Eye (tissue), 1 donor: ENCODE data around the gene AGAP4.
A peak's percentile ranks its signal among the peaks of the same experiment; 100 is the strongest.
"Not testable (repeated sequence)": the region's sequence is repeated elsewhere in the genome, so short reads cannot be mapped to it uniquely, and the experiment has no call there.

ENCODE experiments used
- DNase-seq: peaks from one replicate; pipeline ENCODE4 v3.0.0-alpha.2; 2015

The AGAP4 gene

DNA sequence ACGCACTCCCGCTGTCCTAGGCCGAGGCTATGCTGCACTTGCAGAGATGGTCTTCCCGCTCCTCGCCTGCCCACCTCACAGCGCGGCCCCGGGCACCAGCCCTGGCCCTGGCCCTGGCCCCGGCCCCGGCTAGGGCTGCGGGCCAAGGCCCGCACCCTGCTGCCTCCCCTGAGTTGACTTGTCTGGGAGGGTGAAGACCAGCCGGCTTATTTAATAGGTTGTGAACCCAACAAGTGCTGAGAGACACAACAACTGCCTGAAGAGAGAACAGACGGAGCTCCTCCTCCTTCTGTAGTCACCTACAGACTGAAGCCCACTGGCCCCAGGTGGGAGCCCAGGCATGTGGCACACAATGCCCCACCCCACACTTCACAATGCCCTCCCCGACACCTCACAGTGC is at the start of gene AGAP4:
Gene AGAP4 (minus strand): TSS at position 101 of the 400 bp plus-strand sequence. CDS start 153 bp downstream, outside the sequence.
- DNase-seq = not testable (repeated sequence)

DNA sequence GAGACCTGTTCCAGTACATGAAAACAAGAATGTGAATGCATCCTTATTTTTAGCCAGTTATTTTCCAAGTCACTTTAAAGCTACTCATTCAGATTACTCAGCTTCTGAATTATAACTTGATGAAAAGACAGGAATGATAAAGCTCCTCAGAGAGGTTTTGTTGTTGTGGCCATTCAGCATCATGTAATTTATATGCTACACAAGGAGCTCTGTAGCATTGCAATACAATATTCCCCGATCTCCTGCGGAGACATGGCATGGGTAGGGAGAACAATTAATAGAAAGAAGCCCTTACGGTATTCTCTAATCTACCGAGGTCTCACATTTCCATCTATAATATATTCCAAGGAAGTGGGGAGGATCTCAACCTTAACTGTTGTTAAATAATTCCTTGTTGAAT is 43.4 kb upstream of the AGAP4 start:
- not testable (repeated sequence) for DNase-seq

DNA sequence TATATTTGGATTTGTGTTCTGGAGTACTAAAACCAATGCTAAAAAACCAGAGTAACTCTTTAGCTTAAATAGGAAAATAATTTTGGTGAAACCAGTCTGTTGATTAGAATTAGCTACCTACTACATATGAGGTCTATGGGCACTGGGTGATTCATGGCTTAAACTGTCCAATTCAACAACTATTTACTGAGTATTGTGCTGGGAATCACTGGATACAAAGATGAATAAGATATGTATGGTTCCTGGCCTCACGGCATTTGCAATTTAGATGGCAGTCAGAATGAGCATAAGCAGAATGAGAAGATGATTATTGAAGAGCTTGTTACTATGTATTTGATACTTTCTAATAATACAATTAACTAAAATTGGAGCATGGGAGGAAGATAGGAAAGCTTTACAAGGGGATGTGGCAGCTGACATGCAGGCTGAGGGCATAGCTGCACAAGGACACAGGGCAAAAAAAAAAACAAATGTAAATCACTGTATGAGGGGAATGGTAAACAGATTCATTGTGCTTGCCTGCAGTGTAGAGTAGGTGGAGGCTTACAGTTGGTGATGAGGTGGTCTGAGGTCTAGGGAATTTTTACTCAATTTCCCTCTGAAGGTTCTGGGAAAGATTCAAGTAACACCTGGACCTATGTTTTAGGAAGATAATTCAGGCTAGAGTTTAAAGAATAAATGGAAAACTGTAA is 42.4 kb upstream of the AGAP4 start:
- not testable (repeated sequence) for DNase-seq

DNA sequence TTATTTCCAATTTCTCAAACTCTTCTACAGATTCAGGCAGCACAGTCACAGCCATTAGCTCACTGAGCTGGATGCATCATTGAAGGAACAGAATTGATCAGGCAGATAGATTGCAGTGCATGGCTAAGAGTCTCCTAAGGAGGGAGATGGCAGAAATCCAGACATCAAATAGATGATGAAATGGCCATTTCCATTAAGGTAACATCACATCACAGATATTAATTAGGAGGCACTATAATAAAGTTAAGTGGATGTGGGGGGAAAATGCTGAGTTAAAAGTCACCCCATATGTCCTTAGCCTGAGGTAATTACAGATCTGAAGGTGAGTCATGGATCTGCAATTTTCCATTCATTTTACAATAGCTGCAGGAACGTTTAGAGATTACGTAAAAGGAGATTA is 35.6 kb upstream of the AGAP4 start:
- DNase-seq = not testable (repeated sequence)

DNA sequence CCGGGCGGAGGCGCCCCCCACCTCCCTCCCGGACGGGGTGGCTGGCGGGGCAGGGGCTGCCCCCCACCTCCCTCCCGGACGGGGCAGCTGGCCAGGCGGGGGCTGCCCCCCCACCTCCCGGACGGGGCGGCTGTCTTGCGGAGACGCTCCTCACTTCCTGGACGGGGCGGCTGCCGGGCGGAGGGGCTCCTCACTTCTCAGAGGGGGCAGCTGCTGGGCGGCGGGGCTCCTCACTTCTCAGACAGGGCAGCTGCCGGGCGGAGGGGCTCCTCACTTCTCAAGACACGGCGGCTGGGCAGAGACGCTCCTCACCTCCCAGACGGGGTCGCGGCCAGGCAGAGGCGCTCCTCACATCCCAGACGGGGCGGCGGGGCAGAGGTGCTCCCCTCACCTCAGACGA is 18.1 kb upstream of the AGAP4 start:
- not testable (repeated sequence) for DNase-seq

DNA sequence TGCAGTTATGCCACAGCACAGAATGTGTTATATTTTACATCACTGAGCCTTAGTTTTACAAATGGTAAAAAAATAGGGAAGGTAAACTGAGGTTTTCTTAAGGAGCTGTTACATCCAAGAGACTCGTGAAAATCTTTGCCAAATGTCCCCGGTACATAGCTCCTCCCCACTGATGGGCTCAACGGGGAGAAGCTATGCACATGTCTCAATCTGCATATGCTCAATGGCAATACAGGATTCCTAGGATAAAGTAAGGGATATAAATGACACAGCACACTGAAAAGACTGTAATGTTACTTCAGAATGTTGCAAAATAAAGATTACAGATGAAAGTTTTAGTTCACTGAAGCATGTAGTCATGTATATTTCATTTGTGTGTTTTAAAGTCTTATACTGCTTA is 17.0 kb upstream of the AGAP4 start:
- DNase-seq = not testable (repeated sequence)

DNA sequence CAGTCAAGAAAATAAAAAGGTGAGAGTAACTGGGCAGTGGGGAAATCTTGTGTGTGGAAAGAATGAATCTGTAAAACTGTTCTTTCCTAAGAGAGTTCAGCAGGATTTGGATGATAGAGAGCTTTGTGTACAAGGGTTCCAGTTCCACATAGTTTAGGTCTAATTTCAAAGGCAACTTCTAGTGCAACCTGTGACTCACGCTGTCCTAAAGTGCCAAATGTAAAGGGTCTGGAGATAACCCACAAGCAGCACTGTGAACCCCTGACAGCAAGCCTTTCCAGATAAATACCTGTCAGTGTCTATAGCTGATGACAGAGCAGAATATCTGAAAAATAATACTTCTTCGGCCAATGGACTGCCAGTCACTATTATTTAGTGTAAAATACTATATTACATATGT is 16.3 kb upstream of the AGAP4 start:
- not testable (repeated sequence) for DNase-seq

DNA sequence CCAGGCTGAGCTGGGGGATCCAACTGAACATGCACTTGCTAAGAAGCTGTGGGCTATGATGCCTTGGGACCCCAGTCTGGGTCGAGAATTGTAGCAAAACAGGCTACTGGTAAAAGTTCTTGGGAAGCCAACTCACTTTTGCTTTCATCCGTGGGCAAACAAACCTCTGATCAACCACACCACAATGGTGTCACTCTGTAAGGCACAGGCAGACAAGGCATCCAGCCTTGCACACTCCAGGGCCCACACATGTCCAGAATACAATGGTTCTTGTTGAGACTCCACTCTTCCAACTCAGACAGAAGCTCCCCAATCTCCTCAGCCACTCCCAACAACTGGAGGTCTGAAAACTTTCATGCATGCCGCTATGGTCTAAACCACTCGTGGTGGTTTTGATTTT is 10.6 kb upstream of the AGAP4 start:
- DNase-seq = not testable (repeated sequence)

DNA sequence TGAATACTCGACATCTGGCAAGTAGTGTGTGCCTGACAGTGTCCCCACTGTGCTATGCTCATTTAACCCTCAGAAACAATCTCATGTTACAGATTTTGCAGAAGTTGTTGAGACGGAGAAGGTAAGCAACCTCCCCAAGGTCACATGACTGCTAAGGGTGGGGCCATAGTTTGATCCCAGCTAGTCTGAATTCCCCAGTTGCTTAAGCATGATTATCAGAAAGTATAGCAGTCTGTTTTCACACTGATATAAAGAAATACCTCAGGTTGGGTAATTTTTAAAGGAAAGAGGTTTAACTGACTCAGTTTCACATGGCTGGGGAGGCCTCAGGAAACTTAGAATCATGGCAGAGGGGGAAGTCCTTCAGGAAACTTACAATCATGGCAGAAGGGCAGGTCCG is 1.2 kb upstream of the AGAP4 start:
- DNase-seq = not testable (repeated sequence)

DNA sequence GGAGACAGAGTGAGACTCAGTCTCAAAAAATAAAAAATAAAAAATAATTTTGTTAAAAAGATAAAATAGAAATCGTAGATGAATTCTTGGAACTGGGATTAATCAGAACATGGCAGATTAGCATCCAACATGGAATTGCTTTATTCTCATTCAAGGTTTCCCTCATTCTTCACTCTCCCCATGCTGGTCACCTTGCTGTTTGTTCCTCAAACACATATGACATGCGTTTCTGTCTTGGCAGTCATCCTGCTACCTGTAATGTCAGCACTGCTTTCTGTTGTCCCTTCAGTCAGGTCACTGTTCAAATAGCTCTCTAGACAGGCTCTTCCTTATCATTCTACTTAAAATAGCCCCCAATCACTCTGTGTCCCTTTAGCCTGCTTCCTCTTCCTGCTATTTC is 24.4 kb downstream of the AGAP4 start:
- not testable (repeated sequence) for DNase-seq

DNA sequence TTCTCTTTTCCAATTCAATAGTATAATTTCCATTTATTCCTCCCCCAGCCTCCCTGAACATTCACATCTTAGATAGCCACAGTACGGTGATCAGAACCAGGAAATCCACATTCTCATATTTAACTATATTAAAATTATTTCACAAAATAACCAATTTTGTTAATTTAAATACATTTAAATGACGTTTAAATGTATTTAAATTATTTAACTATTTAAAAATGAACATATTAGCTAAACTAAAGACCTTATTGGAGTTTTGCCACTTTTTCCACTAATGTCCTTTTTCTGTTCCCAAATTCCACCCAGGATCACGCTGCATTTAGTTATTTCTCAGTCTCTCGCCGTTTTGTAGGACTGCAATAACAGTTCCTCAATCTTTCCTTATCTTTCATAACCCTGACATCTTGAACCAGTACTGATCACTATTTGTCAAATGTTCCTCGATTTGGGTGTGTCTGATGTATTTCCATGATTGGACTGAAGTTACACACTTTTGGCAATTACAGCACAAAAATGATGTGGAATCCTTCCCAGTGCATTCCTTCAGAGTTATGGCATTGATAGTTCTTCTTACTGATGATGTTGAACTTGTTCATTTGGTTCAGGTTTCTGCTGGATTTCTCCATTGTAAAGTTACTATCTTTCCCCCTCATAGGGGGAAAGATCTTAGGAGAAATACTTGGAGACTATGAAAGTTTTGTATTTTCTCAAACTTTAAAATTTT is 27.0 kb downstream of the AGAP4 start:
- DNase-seq = not testable (repeated sequence)

DNA sequence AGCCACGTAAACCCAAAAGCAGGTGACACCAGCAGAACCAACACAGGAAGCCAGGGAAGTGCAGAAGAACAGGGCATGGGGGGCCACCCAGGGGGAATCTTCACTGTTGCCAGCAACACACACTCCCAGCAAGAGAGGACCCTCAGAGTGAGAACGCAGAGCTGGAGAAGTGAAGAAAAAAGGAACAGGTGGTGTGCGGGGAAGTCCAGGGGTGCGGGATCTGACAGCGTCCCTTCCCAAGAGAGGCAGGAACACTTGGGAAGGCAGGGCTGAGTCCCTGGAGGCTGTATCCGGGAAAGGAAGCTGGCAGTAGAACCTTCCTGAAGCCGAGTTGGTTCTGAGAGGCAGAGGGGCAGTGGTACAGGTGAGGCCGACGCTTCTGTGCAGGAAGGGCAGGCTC is 27.7 kb downstream of the AGAP4 start:
- DNase-seq = no peak

DNA sequence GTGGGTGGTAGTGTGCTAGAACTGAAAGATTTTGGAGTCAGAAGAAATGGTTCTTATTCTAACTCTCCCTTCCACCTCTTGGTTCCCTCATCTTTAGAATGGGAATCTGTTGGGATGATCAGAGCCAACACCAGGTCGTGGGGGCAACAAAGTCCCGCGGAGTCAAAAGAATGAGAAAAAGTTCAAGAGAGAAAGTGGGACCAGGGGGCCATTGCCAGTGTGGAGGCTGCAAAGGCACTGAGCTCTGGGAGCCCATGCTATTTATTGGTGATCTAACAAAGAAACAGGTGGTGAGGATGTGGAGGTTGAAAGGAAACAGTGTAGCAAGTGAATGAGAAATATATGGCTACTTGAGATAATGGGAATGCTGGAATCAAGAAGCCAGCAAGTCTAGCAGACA is 29.4 kb downstream of the AGAP4 start:
- DNase-seq = no peak

DNA sequence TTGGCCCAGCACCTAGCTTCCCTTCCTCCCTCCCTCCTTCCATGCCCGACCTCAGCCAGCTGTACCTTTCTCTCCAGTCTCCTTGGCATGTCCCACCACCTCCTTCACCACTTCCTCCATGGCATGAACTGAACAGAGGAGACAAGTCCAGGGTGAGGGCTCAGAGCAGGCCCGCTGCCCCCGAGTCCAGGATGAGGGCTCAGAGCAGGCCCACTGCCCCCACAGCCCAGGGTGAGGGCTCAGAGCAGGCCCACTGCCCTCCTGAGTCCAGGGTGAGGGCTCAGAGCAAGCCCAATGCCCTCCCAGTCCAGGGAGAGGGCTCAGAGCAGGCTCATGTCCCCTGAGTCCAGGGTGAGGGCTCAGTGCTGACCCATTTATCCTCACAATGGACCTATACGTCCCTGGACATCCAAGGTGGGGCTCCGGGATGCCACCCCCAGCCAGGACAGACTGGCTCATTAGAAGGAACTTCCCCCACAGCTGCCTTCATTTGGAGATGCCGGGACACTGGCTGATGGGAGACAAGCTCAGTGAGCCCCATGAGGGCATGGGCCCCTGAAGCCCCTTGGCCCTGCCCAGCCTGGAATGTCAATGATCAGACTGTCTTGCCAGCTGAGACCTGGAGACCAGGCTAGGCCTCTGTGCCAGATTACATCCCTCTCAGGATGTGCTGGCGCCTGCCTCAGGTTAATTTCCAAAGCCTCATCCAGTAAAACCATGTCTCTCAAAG is 30.0 kb downstream of the AGAP4 start:
- no peak for DNase-seq

DNA sequence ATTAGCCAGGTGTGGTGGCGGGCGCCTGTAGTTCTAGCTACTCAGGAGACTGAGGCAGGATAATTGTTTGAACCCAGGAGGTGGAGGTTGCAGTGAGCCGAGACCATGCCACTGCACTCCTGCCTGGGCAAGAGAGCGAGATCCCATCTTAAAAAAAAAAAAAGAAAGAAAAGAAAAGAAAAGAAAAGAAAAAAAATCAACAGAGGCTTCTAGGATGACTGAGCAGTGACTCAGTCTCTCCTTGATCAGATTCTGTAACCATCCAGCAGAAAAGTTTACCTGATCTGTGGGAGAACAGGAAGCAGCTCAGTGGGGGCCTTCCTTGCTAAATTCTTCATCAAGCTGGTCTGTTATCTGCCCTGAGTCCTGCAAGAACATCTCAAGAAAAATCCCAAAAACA is 33.2 kb downstream of the AGAP4 start:
- not testable (repeated sequence) for DNase-seq

DNA sequence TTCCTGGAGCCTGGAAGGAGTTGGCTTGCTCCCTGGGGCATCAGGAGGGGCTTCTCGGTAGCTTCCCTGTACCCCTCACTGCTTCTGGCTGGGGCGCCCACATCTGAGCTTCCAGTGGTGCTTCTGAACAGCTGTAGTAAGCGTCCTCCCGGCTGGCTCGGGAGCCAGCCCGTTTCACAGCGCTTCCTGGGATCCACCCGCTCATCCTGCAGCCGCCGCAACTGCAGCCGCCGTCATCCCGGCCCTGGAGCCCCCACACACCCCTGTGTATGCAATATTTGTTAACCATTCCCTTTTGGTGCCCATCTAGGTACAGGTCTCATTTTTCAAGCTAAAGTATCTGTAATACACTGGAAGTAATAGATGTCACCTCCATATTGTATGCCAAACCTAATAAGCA is 34.3 kb downstream of the AGAP4 start:
- DNase-seq = not testable (repeated sequence)

DNA sequence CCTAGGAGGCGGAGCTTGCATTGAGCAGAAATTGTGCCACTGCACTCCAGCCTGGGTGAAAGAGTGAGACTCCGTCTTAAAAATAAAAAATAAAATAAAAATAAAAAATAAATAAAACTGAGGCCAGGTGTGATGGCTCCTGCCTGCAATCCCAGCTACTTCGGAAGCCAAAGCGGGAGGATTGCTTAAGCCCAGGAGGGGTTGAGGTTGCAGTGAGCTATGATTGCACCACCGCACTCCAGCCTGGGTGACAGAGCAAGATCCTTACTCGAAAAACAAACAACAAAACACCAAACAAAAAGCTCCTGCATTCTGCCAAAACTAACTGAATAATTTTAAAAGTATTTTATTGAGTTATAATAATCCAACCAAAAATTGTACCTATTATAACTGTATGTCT is 36.2 kb downstream of the AGAP4 start:
- no peak for DNase-seq

DNA sequence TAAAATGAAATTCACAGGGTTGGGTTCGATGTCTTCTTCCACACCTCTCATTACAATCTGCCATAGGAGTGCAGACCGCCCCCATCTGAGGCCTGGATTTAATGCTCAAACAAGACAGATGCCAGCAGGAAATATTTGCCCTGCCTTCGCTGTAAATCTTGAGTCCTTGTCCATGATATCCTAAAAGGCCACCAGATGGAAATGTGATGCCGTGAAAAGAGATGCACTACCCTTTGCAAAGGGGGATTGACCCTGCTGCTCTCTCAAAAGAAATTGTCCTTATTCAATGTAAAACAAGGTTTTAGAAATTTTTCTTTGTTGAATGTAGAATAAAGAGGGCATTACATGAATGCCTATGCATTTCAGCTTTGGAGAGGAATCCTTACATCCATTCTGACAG is 37.5 kb downstream of the AGAP4 start:
- peak; percentile 11 for DNase-seq

DNA sequence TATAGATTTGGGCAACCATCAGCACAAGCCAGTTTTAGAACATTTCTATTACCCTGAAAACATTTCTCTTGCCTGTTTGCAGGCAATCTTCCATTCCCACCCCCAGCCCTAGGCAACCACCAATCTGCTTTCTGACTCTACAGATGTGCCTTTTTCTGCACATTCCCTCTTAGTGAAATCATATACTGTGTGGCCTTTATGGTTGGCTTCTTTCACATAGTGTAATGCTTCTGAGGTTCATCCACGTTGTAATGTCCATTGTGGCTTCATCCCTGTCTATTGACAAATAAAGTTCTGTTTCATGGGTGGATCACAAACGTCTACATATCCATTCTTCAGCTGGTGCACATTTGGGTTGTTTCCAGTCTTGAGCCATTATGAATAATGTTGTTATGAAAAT is 42.3 kb downstream of the AGAP4 start:
- DNase-seq = not testable (repeated sequence)

DNA sequence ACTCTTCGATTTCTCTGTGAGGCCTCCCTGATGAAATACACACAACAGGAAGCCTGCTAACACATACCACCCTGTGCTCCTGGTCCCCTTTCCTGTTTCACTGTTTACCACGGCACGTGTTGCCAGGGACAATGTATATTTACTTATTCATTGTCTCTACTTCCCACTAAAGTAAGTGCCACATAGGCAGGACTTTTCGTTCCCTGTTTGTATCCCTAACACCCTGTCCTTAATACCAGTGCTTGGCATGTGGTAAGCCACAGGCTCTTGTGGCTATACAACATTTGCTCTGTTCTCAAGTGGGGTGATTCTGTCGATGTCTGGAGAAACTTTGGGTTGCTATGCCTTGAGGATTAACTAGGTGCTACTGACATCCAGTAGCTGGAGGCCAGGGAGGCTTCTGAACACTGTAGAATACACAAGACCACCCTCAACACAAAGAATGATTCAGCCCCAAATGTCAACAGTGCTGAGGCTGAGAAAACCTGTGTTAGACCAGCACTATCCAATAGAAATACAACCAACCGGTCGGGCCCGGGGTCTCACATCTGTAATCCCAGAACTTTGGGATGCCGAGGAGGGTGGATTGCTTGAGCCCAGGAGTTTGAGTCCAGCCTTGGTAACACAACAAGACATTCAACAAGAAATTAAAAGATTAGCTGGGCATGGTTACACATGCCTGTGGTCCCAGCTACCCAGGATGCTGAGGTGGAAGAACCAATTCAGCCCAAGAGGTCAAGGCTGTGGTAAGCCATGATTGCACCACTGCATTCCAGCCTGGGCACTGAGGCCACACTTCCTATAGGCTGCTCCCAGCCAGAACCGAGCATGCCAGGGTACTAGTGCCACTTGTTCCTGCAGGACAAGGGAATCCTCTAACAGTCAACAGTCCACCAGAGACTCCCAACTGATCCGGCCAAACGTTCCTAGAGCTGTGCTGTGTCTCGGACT is 44.0 kb downstream of the AGAP4 start:
- not testable (repeated sequence) for DNase-seq

DNA sequence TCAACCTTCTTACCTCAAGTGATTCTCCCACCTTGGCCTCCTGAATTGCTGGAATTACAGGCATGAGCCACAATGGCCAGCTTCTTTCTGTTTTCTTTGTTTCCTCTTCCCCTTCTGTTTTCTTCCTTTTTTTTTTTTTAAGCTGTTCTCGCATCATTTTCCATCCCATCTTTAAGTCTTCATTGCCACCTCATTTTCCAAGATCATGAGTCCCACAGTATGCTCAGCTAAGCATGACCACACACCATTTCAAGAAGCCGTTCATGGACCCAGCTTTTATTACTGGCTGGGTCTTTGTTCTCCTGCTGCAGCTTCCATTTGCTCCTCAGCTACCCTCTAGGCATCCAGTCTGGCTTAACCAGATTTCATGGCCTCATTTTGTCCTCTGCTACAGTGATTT is 52.5 kb downstream of the AGAP4 start:
- DNase-seq = not testable (repeated sequence)

DNA sequence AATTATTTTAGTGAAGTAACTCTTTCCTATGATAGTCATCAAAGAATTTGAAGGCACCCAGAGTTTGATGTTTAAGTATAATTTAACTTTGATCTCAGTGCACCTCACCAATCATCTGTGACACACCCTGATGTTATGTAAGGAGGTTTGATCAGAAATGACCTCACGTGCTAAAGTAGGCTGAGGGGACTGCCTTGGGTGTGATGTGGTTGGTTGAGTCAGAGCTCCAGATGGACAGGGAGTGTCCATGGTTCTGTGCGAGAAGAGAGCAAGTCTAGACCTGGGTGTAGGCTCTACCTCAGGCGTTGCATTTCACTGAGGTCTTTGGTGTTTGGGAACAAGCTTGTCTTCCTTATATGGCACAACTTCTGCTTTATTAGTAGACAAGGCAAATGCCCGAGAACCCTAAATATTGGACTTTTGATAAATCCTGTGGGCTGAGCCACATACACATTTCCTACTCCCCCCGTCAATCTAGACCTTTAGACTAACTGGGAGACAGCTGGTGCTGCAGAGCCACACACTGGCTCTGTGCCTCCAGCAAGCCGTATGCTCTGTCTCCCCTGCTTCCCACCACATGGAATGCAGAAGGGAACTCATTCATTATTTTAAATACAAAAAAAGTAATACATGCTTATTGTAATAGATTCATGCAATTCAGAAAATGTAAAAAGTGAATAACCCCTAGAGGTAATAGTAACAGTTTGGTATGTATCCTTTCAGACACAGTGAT is 56.4 kb downstream of the AGAP4 start:
- DNase-seq = not testable (repeated sequence)
